ENCODE results near the gene RIPOR3.
"Not testable (repeated sequence)": the region's sequence is repeated elsewhere in the genome, so short reads cannot be mapped to it uniquely, and the experiment has no call there.

The RIPOR3 gene

DNA sequence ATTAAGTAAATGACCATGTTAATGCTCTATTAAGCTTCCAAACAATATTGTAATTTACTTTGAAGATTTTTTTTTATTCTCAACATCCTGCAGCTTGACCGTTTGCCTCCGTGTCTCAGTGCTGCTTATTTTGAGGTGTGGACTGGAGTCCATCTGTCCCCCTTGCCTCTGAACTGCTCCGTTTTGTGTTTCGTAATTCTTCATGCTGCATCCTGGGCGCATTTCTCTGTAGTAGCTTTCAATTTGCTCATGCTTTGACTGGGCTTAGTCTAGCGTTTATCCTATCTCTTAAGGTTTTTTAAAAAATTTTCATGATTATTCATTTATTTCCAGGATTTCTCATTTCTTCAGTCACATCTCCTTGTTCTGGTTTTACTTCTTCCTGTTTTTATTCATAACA is 143.4 kb downstream of the RIPOR3 start:
- no peak for DNase-seq

DNA sequence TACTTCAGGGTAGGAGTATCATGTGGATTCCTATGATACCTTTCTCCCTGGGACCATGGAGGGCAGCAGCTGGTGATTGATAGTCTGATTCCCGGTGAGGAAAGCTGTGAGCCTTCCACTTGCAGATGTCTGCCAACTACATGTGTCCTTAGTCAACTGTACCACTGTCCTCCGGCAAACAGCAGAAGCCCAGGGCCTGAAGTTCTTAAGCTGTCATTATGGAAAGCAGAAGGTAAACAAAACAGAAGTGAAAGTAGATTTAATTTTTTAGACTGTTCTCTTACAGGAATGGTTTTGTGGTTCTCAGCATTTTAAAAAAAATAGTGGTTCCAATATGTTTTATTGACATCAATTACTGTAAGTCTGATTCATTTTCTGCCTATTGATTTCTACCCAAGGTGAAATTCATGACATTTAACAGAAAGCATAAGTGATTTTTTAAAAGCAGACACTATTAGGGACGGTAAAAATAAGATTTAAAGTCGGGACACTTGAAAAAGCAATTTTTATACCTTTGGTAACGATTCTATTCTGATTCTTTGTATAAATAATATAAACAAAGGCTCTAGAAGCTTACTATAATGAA is 144.5 kb downstream of the RIPOR3 start:
- no peak for DNase-seq

DNA sequence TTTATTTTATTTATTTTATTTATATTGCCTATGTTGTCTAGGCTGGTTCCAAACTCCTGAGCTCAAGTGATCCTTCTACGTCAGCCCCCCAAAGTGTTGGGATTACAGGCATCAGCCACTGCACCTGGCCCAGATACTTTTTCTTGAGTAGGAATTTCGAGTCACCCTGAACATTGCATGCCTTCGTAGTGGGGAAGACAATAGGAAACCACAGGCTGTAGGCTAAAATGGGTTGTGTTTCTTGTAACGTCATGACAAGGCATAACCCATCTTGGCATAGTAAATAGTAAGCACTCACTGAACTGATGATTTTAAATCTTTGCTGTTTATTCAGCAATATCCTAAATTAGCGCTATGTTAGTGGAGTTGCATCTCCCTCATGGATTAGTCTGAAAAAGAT is 146.2 kb downstream of the RIPOR3 start:
- peak; percentile 8 for DNase-seq

DNA sequence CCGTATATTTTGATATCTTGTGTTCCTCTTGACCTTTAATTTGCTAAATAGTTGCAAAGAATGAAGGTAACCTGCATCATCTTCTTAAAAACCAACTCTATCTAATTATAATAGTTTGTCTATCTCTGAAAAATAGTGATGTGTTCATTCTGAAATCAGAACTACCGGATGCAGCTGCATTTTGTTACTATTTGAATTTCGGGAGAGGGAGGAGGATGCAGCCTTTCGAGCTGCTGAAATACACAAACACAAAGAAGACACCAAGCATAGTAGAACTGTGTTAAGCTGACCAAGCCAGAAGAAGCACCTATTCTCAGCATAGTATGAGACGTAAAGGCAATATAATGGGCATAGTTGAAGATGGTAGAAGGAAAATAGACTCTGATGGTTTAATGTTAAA is 148.0 kb downstream of the RIPOR3 start:
- DNase-seq: no peak

DNA sequence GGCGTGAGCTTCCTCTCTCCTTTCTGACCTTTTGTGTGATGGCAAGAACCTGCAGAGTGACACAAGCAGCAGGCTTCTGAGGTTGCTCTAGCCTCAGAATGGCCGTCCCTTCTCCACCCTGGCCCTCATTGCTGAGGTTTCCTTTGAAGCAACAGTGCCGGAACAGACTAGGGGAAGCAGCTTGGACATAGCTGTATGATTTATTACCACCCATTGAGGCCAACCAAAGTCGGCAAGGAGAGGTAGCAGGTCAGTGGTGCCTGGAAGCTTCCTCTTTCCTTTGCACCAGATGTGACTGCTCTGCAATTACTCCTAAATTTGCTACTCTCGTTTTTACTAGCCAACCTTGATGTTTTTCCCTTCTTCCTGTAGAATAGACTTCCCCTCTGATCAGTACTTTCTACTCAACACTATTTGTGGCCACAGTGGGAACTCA is 149.7 kb downstream of the RIPOR3 start:
- peak; percentile 93 for DNase-seq

DNA sequence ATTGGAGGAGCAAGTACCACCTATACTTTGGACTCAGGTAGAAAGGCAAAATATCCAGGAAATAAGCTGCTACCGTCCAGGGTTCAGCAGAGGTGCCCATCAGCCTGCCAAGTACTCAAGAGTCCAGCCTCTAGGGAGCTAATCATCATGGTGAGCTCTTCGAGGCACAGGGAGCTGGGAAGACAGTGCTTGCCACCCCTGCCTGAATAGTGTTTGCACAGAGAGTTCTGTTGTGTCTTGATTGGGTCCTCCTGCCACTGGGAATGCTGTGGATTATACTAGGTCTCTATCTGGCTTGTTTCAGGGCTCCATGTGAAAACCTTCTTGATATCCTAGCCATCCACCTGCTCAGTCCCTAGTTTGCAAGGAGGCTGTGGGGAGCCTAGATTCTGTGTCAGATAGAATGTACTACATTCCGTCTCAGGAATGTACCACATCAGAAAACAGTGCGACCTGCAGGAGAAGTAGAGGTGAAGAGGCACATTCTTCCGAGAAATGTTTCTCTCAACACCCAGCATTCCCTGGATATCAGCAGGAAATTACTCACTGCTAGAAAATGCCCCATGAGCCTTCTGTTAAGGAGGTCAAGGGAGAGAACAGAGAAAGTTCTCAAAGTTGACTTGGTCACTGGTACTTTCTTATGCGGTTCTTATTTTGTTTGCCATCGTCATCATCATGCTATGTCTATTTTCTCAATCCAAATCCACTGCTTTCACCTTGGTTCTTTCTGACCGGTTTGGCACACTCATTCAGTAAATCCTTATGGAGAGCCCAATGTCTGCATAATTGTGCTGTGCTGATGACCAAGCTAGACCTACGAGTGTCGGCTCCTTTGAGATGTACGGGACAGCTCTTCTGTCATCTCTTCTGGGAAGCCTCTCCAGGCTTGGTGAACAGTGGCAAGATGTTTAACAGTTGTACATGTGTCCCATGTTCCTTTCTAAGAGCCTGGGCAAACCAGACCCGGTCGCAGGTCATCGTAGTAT is 150.4 kb downstream of the RIPOR3 start:
- no peak for DNase-seq

DNA sequence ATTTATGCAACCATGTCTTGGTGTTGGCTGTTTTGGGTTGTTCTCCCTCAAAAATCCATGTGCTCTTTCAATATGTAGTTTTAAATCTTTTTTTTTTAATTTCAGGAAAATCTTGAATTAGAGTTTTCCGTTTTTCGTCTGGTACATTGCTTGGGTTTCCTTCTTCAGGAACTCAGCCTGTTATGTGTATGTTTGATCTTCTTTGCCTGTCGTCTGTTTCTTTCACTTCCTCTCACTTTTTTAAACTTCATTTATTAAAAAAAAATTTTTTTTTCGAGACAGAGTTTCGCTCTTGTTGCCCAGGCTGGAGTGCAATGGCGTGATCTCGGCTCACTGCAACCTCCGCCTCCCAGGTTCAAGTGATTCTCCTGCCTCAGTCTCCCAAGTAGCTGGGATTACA is 151.5 kb downstream of the RIPOR3 start:
- DNase-seq: not testable (repeated sequence)

DNA sequence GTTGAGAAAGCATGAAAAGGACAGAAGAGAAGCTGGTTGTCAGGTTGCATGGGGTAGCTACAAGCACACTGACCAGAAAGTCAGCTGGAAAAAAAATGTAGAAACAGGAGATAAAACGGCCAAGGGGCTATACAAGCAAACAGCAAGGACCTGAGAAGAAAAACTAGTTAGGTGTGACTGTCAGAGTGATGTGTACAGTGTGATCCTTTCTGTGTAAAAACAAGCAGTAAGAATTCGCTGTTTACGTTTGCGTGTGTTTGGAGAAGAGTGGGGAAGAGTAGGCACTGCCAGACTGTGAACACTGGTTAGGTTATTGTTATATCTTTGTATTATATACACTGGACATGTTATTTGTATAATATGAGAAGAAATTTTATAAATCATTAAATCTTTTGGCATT is 153.1 kb downstream of the RIPOR3 start:
- no peak for DNase-seq

DNA sequence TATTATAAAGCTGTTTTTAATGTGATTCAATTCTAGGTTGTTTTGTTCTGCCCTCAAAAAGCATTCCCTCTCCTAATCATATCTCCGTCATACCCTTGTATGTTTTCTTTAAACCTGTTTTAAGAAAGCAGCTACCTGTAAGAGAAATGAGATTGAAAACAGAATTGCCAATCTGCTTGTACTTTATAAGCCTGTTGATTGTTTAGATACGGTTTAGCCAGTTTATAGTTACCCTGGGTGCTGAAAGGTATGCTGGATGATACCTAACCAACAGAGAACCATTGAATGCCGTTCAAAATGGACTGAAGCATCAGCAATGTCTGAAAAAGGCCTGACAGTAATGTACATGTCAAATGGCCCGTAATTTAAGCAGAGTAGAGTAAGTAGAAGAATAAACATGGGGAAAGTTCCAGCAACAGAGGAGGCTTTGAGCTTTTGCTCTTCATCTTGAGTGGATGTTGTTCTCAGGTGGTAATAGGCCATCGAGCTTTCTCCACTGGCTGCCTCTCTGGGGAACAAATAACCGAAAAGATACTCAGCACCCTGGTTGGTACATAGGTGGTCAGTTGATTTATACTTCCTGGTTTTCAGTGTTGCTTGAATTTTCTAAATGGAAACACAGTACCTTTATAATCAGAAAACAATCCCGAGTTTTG is 153.7 kb downstream of the RIPOR3 start:
- no peak for DNase-seq

DNA sequence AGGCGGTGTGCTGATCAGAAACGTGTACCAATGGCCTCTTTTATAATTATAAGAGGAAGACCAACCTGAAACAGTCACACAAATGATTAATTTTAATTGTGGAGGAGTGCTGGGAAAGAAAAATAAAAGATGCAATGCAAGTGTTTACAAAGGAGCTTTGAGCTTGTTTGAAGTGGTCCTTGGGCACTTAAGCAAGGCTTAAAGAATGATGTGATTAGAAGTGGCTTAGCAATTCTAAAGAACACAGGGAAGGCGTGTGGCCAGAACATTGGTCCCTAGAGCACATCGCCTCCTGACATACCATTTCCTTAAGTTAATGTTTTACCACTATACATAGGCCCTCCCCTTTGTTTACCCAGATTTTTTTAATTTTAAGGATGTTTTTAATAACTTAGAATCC is 155.0 kb downstream of the RIPOR3 start:
- DNase-seq: no peak
